IMR-90 (cell line): ENCODE measurements around the gene DYRK2. TPM values are rescaled to one million over a fixed set of nuclear protein-coding genes. Genes with fewer than 3 reads are reported as not detected.

Source experiments
- ATAC-seq: fragments of 200-7000 bp; cut with Tn5 transposase; 2 replicates; pipeline ENCODE4 v1.9.1; 2020; ENCODE audit warnings: low read depth, mild to moderate bottlenecking, moderate library complexity
- BruUV-seq: library from RNA; stranded (reverse); fragments of 400-500 nt; replicated peaks from 2 replicates; lab custom pipeline; 2021; lab: Mats Ljungman, UMichigan
- CTCF ChIA-PET: fragments of 300-600 bp; formaldehyde crosslinking; extraction: SDS; loops from one replicate; lab custom pipeline; 2021; ENCODE audit warnings: antibody characterized with exemption; lab: Yijun Ruan, JAX
- POLR2A ChIA-PET: fragments of 300-600 bp; sonication (Branson Sonifier 250); formaldehyde crosslinking; loops from one replicate; lab custom pipeline; 2022; ENCODE audit warnings: antibody characterized with exemption; ENCODE audit not compliant: unreplicated experiment; lab: Charles Lee
- DNase-seq: peaks from one replicate; pipeline ENCODE4 v3.0.0; 2013
- H2AFZ ChIP-seq: replicated peaks from 2 replicates; pipeline ENCODE3; 2013; ENCODE audit warnings: low read length, mild to moderate bottlenecking; ENCODE audit not compliant: poor library complexity
- H2AK5ac ChIP-seq: 2 replicates; pipeline ENCODE4 v1.6.1; 2013; ENCODE audit warnings: low read depth, low read length, inconsistent platforms
- H2AK9ac ChIP-seq: replicated peaks from 2 replicates; pipeline ENCODE3; 2013; ENCODE audit warnings: mild to moderate bottlenecking, low read depth, low read length, moderate library complexity; ENCODE audit not compliant: poor library complexity
- H2BK120ac ChIP-seq: 2 replicates; pipeline ENCODE4 v1.6.1; 2013; ENCODE audit warnings: low read depth, low read length, inconsistent platforms
- H2BK15ac ChIP-seq: 3 replicates; pipeline ENCODE4 v1.6.1; 2013; ENCODE audit warnings: low read depth, low read length, inconsistent platforms
- H2BK20ac ChIP-seq: 2 replicates; pipeline ENCODE4 v1.6.1; 2013; ENCODE audit warnings: low read depth, mild to moderate bottlenecking, inconsistent platforms, low read length, moderate library complexity
- H2BK5ac ChIP-seq: 2 replicates; pipeline ENCODE4 v1.6.1; 2013; ENCODE audit warnings: mild to moderate bottlenecking, low read depth, low read length, inconsistent platforms; ENCODE audit not compliant: poor library complexity, severe bottlenecking
- H3K14ac ChIP-seq: replicated peaks from 2 replicates; pipeline ENCODE4 v1.6.1; 2013; ENCODE audit warnings: low read depth, low read length, inconsistent platforms
- H3K18ac ChIP-seq: 2 replicates; pipeline ENCODE4 v1.6.1; 2013; ENCODE audit warnings: low read depth, low read length, control low read depth
- H3K23ac ChIP-seq: 2 replicates; pipeline ENCODE4 v1.6.1; 2013; ENCODE audit warnings: low read depth, low read length, inconsistent platforms
- H3K27ac ChIP-seq: 2 replicates; pipeline ENCODE4 v1.5.1; 2013; ENCODE audit warnings: mild to moderate bottlenecking, control low read depth, low read length; ENCODE audit not compliant: insufficient read depth
- H3K27me3 ChIP-seq: 2 replicates; pipeline ENCODE4 v1.6.1; 2013; ENCODE audit warnings: low read length; ENCODE audit not compliant: control insufficient read depth, insufficient read depth
- H3K36me3 ChIP-seq: 2 replicates; pipeline ENCODE4 v1.6.1; 2013; ENCODE audit warnings: low read length, mixed read lengths; ENCODE audit not compliant: control insufficient read depth, insufficient read depth
- H3K4ac ChIP-seq: 2 replicates; pipeline ENCODE4 v1.6.1; 2013; ENCODE audit warnings: low read depth, low read length, inconsistent platforms
- H3K4me1 ChIP-seq: 2 replicates; pipeline ENCODE4 v1.6.1; 2013; ENCODE audit warnings: low read length, mixed read lengths; ENCODE audit not compliant: control insufficient read depth, insufficient read depth
- H3K4me2 ChIP-seq: 2 replicates; pipeline ENCODE4 v1.6.1; 2013; ENCODE audit warnings: low read depth, mild to moderate bottlenecking, control low read depth, low read length, moderate library complexity
- H3K4me3 ChIP-seq: 2 replicates; pipeline ENCODE4 v1.5.1; 2013; ENCODE audit warnings: low read depth, mild to moderate bottlenecking, control low read depth, low read length, moderate library complexity; ENCODE audit not compliant: insufficient read depth
- H3K56ac ChIP-seq: 2 replicates; pipeline ENCODE4 v1.6.1; 2013; ENCODE audit warnings: low read length, inconsistent platforms; ENCODE audit not compliant: insufficient read depth; ENCODE audit errors: extremely low read depth
- H3K79me1 ChIP-seq, 2 experiments: 2 replicates each; pipeline ENCODE4 v1.6.1; 2013; ENCODE audit warnings: low read length in 2 of 2, inconsistent platforms in 1 of 2, low read depth in 1 of 2
- H3K9ac ChIP-seq: 2 replicates; pipeline ENCODE4 v1.6.1; 2013; ENCODE audit warnings: low read depth, low read length, control low read depth
- H3K9me1 ChIP-seq: 2 replicates; pipeline ENCODE4 v1.6.1; 2013; ENCODE audit warnings: low read length, inconsistent platforms; ENCODE audit not compliant: insufficient read depth
- H3K9me3 ChIP-seq: 2 replicates; pipeline ENCODE4 v1.6.1; 2013; ENCODE audit warnings: low read length; ENCODE audit not compliant: control insufficient read depth, insufficient read depth
- H4K20me1 ChIP-seq: 2 replicates; pipeline ENCODE4 v1.6.1; 2013; ENCODE audit warnings: low read length, inconsistent platforms; ENCODE audit not compliant: insufficient read depth
- H4K5ac ChIP-seq: 2 replicates; pipeline ENCODE4 v1.6.1; 2013; ENCODE audit warnings: mild to moderate bottlenecking, low read depth, low read length, control low read depth
- H4K8ac ChIP-seq, 2 experiments: 2 replicates each; pipeline ENCODE4 v1.6.1; 2013; ENCODE audit warnings: low read depth in 2 of 2, low read length in 2 of 2, control low read depth in 1 of 2, inconsistent platforms in 1 of 2
- H4K91ac ChIP-seq: 2 replicates; pipeline ENCODE4 v1.6.1; 2013; ENCODE audit warnings: low read depth, low read length, inconsistent platforms; ENCODE audit not compliant: insufficient read depth
- BHLHE40 ChIP-seq: fragments of 150-350 bp; IDR thresholded peaks from 2 replicates; pipeline ENCODE4 v1.6.1; 2016; ENCODE audit warnings: mild to moderate bottlenecking, low read depth, low read length
- CEBPB ChIP-seq: IDR thresholded peaks from 2 replicates; pipeline ENCODE4 v1.6.1; 2012; ENCODE audit warnings: low read depth, low read length, improper control_type of control experiment
- CHD1 ChIP-seq: IDR thresholded peaks from 2 replicates; pipeline ENCODE4 v1.6.1; 2012; ENCODE audit warnings: low read depth, low read length, improper control_type of control experiment
- POLR2A ChIP-seq: IDR thresholded peaks from 2 replicates; pipeline ENCODE4 v1.6.1; 2012; ENCODE audit warnings: mild to moderate bottlenecking, low read depth, low read length
- RAD21 ChIP-seq: IDR thresholded peaks from 2 replicates; pipeline ENCODE4 v1.6.1; 2012; ENCODE audit warnings: low read length, improper control_type of control experiment
- RFX5 ChIP-seq: IDR thresholded peaks from 2 replicates; pipeline ENCODE4 v1.8.0; 2012; ENCODE audit warnings: low read depth, mild to moderate bottlenecking, low read length, moderate library complexity
- dilution Hi-C: fragments of 300-500 bp; cut with HindIII; formaldehyde crosslinking; loops from one replicate; pipeline ENCODE4 v1.14.3; 2018; ENCODE audit warnings: low sequenced_read_pairs; ENCODE audit not compliant: unreplicated experiment
- in situ Hi-C: fragments of 300-500 bp; cut with MboI; formaldehyde crosslinking; loops from 3 replicates; pipeline ENCODE4 v1.14.3; 2019; ENCODE audit warnings: low sequenced_read_pairs, inconsistent platforms, mixed read lengths
- intact Hi-C: fragments of 100-400 bp; cut with micrococcal nuclease; formaldehyde crosslinking; loops from 2 replicates; pipeline ENCODE4 v1.10.0; 2022
- polyA plus RNA-seq, 3 experiments: library from polyadenylated mRNA; depleted of rRNA; stranded (reverse); fragments of >200 nt; gene quantifications; 2 replicates each; pipeline ENCODE4 v1.2.3, GENCODE V29; 2012; ENCODE audit warnings: low replicate concordance in 1 of 3
- total RNA-seq: library from RNA; depleted of rRNA; stranded (reverse); fragments of >200 nt; gene quantifications from 2 replicates; pipeline ENCODE4 v1.2.3, GENCODE V29; 2012
- TF ChIP-seq, protein P1 (sequence below): fragments of 150-350 bp; IDR thresholded peaks from 2 replicates; pipeline ENCODE4 v1.6.1; 2016; ENCODE audit warnings: low read depth, mild to moderate bottlenecking, low read length, moderate library complexity, borderline replicate concordance

Gene DYRK2
- total and polyA plus RNA-seq, 2 of the 4 experiments (the other 2 are of a cell fraction), result 16.3 to 23.1 TPM

- DNase-seq (no peak), ATAC-seq (no peak)
- Histone ChIP-seq H2AK5ac (no peak overlapping the region), H4K91ac (no peak overlapping the region), H3K4ac (no peak overlapping the region), H3K9me1 (no peaks in the 10 kb centered on the region; the same call in 1 of the 2 replicates), H4K20me1 (no peaks in the 10 kb centered on the region), H3K4me2 (no peak overlapping the region), H3K36me3 (no peaks in the 10 kb centered on the region), H3K14ac (no peak overlapping the region), H4K5ac (no peak overlapping the region), H3K9ac (no peak overlapping the region), H3K27ac (no peak overlapping the region), H3K56ac (no peak overlapping the region), H3K9me3 (no peaks in the 10 kb centered on the region), H4K8ac (no peak overlapping the region), H2BK5ac (no peak overlapping the region), H3K23ac (no peak overlapping the region), H3K18ac (no peak overlapping the region), H2BK20ac (no peak overlapping the region), H3K4me3 (no peak overlapping the region), H2BK120ac (no peak overlapping the region), H2BK15ac (no peak overlapping the region), H2AK9ac (no peak overlapping the region), H3K27me3 (peaks cover 3% of the 10 kb centered on the region), H3K4me1 (no peaks in the 10 kb centered on the region), H3K79me1 (no peaks in the 10 kb centered on the region), H2AFZ (no peak overlapping the region)
- ChIA-PET CTCF (no interaction called here), POLR2A (no interaction called here)
- in situ Hi-C loops (no loop called here), dilution Hi-C loops (no loop called here), intact Hi-C loops (no loop called here)
- TF ChIP-seq RAD21 (no peak), RFX5 (no peak), POLR2A (no peak), CEBPB (no peak), BHLHE40 (no peak), CHD1 (no peak)
- TF ChIP-seq, protein P1, sequence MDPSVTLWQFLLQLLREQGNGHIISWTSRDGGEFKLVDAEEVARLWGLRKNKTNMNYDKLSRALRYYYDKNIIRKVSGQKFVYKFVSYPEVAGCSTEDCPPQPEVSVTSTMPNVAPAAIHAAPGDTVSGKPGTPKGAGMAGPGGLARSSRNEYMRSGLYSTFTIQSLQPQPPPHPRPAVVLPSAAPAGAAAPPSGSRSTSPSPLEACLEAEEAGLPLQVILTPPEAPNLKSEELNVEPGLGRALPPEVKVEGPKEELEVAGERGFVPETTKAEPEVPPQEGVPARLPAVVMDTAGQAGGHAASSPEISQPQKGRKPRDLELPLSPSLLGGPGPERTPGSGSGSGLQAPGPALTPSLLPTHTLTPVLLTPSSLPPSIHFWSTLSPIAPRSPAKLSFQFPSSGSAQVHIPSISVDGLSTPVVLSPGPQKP, result no peak
- BruUV-seq, result no TSS peak
Measured at GRCh38 chr12:67634303-67634761, 14.2 kb upstream of the DYRK2 start.
